ENCODE results near the gene LRRC8D.
"Not testable (repeated sequence)": the region's sequence is repeated elsewhere in the genome, so short reads cannot be mapped to it uniquely, and the experiment has no call there.

LRRC8D gene

GRCh38 chr1:89965193-89965768 lies 144.4 kb downstream of the LRRC8D start:
- peak; percentile 68 for DNase-seq

GRCh38 chr1:89966656-89967055 lies 145.8 kb downstream of the LRRC8D start:
- DNase-seq: no peak

DNA sequence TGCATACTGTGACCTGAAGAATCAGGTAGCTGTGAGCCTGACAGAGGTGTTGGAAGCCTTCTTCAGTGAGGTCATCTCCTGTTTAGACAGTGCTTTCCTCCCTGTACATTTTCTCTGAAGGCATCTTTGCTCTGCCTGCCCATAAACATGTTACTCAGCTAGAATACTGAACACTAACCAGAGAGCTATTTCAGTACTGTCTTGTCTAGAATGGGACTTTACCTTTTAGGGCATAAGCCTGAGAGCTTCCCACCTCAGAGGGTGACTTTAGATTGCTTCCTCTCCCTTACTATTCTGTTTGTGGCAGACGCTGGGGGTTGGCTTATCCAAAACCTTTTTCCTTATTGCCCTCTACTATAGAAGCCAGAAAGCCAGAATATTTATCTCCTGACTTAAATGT lies 150.8 kb downstream of the LRRC8D start:
- no peak for DNase-seq

- DNase-seq: no peak
Measured at GRCh38 chr1:89972024-89972423, 151.2 kb downstream of the LRRC8D start.

DNA sequence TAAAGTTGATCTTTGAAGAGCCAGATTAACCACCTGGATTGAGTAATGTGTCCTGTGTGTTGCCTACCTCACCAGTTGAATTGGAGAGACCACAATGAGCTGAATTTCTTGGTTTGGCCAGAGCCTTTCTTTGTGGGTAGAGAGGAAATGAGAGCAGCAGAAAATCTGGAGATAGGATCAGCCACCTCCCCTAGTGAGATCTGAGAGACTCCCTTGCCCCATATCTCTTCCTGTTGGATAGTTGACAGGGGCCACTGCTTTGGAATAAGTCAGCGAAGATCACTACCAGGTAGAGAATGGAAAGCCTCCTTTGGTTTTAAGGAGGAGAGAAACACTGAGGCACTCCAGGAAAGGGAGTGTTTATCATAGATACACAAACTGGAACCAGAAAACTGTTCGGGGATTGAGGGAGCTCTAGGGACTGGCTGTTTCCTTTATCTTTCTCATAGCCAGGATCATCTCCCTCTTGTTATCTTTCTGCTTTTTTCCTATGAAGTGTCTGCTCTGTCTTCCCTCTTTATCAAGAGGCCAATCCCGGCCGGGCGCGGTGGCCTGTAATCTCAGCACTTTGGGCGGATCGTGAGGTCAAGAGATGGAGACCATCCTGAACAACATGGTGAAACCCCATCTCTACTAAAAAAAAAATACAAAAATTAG lies 152.8 kb downstream of the LRRC8D start:
- DNase-seq: no peak

DNA sequence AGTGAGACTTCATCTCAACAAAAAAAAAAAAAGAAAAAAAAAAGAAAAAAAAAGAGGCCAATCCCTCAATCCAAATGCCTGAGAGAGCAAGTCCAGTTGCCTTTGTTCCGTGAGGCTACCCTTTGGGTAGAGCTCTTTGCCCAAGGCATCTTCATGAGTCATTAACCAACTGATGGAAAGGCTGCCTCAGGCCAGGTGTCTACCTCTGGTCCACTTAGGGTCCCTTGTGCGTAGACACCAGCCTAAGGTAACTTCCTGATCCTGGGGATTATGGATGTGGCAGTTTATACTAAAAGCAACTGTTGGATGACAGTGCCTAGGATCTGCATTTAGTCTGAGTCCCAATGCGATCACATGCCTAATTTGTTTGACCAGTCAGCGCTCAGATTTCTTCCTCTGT lies 153.4 kb downstream of the LRRC8D start:
- no peak for DNase-seq

DNA sequence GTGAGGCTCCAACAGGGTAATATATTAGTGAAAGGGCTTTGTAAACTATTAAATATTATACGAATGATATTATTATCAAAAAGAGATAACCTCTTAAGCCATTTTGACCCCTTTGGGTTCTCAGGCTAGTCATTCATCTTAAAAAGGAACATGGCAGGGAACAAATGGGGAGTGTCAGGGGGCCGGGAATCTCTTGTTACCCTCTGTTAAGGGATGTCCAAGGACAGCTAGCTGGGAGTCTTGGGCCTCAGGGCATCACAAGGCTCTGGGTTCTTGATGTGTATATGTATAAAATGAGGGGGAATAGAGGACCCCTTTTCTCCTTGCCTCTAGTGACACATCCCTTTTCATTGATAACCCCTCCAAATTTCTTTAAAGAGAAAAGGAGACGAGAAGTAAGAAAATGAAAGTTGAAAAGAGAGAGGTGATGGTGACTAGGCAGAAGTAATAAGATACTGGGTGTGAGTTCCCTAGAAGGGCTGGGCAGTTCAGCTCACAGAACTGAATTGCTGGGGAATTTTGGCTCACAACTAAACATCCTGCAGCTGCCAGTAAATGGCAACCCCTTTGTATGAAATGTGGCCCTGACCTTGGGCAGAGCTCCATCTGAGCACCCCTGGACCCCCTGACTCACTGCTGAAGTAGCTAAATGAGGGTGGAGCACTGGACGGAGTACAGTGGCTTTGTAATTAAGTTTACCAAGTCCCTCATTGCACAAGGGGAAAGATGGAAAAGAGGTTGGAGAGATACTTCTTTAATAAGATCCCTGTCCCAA lies 154.1 kb downstream of the LRRC8D start:
- DNase-seq: no peak

- DNase-seq: no peak
Measured at GRCh38 chr1:89975540-89976125, 154.8 kb downstream of the LRRC8D start.

GRCh38 chr1:89978755-89979154 lies 157.9 kb downstream of the LRRC8D start:
- no peak for DNase-seq

- no peak for DNase-seq
Measured at GRCh38 chr1:89980605-89981004, 159.8 kb downstream of the LRRC8D start.

DNA sequence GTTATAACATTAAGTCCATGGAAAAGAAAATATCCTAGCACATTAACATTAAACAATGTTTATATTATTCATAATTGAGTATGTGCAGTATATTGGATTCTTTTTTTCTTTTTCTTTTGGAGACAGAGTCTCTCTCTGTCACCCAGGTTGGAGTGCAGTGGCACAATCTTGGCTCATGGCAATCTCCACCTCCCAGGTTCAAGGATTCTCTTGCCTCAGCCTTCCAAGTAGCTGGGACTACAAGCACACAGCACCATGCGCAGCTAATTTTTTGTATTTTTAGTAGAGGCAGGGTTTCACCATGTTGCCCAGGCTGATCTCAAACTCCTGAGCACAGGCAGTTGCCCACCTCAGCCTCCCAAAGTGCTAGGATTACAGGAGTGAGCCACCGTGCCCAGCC lies 162.0 kb downstream of the LRRC8D start:
- not testable (repeated sequence) for DNase-seq

GRCh38 chr1:89984564-89985116 lies 163.8 kb downstream of the LRRC8D start:
- not testable (repeated sequence) for DNase-seq

DNA sequence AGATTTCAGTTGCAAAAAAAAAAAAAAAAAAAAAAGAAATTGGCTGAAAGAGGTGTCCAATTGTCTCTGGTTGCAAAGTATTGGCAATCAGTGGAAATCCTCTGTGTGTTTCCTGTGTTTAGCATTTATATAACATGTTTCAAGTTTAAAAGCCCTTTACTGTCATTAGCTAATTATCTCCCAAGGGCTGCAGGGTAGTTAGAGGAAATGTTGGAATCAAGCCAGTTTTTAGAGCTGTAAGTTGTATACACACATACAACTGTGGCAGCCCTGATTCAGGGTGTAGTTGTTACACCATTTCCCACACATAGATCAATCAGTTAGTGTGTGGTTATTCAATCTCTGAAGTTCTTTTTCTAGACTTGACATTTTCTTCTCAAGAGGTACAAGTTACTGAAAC lies 165.2 kb downstream of the LRRC8D start:
- DNase-seq: peak; percentile 93
